ENCODE results near the gene LRRC8D.

GRCh38 chr1:89894210-89895201 lies 73.7 kb downstream of the LRRC8D start:
- TF ChIP-seq POLR2A (IDR thresholded peaks at IDR 0.05) (no peak), CTCF (IDR thresholded peaks at IDR 0.05) (no peak)

Measured in lower leg skin (tissue), 3 donors.